ENCODE measurements around the gene OR2A2.

DNA sequence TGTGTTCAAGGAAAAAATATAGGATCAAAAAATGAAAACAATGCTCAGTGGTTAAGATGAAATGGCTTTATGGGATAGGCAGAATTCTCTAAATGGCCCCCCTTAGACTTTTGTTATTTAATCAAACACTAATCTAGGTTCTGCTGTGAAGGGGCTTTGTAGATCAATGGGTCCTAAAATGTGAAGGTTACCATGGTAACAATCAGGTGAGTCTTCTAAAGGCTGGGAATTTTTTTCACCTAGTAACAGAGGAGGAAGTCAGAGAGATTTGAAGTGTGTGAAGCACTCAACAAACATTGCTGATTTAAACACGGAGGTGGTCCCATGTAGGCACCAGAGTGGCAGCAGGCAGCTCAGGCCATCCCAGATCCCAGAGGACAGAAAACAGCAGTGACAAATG is 24.7 kb downstream of the OR2A2 start:
- TF ChIP-seq, protein P1, sequence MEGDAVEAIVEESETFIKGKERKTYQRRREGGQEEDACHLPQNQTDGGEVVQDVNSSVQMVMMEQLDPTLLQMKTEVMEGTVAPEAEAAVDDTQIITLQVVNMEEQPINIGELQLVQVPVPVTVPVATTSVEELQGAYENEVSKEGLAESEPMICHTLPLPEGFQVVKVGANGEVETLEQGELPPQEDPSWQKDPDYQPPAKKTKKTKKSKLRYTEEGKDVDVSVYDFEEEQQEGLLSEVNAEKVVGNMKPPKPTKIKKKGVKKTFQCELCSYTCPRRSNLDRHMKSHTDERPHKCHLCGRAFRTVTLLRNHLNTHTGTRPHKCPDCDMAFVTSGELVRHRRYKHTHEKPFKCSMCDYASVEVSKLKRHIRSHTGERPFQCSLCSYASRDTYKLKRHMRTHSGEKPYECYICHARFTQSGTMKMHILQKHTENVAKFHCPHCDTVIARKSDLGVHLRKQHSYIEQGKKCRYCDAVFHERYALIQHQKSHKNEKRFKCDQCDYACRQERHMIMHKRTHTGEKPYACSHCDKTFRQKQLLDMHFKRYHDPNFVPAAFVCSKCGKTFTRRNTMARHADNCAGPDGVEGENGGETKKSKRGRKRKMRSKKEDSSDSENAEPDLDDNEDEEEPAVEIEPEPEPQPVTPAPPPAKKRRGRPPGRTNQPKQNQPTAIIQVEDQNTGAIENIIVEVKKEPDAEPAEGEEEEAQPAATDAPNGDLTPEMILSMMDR (IDR thresholded peaks at IDR 0.05): no peak
- no peak for TF ChIP-seq POLR2A (IDR thresholded peaks at IDR 0.05)
